Loucy (cell line): ENCODE data around the gene DXO.

Experiments used
- EZH2phosphoT487 ChIP-seq: fragments of 200-600 bp; IDR thresholded peaks from 2 replicates; pipeline ENCODE4 v1.6.1; 2018; ENCODE audit warnings: antibody characterized with exemption, mild to moderate bottlenecking, moderate library complexity, borderline replicate concordance
- TF ChIP-seq, protein P1 (sequence below): fragments of 200-600 bp; sonication (generic); conservative IDR thresholded peaks from 2 replicates; pipeline ENCODE4 v1.5.1; 2014; ENCODE audit warnings: mild to moderate bottlenecking, antibody characterized with exemption, low read length

DNA sequence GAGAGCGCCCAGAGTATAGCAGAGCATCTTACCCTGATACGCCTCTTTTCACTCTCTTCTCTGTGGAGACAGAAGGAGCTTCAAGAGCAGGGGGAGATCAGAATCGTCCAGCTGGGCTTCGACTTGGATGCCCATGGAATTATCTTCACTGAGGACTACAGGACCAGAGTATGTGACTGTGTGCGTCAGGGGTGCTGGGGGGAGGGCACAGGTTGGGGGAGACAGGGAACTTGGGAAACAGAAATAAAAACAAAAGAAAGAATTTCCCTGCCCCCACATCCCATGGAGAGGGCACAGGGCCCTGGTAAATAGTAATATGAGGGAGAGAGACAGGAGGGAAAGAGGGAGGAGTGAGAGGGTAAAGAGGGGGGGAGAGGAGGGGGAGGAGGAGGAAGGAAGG, 6.9 kb upstream of the DXO start:
- TF ChIP-seq, protein P1, sequence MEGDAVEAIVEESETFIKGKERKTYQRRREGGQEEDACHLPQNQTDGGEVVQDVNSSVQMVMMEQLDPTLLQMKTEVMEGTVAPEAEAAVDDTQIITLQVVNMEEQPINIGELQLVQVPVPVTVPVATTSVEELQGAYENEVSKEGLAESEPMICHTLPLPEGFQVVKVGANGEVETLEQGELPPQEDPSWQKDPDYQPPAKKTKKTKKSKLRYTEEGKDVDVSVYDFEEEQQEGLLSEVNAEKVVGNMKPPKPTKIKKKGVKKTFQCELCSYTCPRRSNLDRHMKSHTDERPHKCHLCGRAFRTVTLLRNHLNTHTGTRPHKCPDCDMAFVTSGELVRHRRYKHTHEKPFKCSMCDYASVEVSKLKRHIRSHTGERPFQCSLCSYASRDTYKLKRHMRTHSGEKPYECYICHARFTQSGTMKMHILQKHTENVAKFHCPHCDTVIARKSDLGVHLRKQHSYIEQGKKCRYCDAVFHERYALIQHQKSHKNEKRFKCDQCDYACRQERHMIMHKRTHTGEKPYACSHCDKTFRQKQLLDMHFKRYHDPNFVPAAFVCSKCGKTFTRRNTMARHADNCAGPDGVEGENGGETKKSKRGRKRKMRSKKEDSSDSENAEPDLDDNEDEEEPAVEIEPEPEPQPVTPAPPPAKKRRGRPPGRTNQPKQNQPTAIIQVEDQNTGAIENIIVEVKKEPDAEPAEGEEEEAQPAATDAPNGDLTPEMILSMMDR = no peak
- TF ChIP-seq EZH2phosphoT487 = no peak
